ENCODE results near the gene ARHGAP25.

Gene ARHGAP25

DNA sequence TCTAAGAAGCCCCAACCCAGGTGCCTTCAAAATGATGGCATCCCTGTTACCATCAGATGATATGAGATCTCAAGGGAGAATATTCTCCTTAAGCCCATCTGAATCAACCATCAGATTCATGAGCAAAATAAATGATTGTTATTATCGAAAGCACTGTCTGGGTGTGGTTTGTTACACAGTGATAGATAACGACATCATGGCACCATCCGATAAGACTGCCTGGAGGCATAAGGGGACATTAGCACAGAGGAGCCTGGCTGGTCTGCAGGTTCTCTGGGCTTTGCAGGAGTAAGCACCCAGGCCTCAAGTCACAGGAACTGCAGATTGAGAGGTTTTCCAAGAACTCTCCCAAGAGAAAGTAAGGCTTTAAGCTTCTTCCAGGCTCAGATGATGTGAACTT is 120.9 kb downstream of the ARHGAP25 start:
- no peak for DNase-seq (ENCODE audit: low spot score)
- no peak overlapping the region for H3K4me3 Mint-ChIP-seq
- H3K4me1 Mint-ChIP-seq (ENCODE audit: low read depth), result peaks cover 1% of the 10 kb centered on the region
- no peak overlapping the region for H3K27ac Mint-ChIP-seq
- peaks cover 21% of the 10 kb centered on the region for H3K27me3 Mint-ChIP-seq (ENCODE audit: low read depth)
- no peaks in the 10 kb centered on the region for H3K36me3 Mint-ChIP-seq (ENCODE audit: low read depth)
- H3K9me3 Mint-ChIP-seq, result no peaks in the 10 kb centered on the region

DNA sequence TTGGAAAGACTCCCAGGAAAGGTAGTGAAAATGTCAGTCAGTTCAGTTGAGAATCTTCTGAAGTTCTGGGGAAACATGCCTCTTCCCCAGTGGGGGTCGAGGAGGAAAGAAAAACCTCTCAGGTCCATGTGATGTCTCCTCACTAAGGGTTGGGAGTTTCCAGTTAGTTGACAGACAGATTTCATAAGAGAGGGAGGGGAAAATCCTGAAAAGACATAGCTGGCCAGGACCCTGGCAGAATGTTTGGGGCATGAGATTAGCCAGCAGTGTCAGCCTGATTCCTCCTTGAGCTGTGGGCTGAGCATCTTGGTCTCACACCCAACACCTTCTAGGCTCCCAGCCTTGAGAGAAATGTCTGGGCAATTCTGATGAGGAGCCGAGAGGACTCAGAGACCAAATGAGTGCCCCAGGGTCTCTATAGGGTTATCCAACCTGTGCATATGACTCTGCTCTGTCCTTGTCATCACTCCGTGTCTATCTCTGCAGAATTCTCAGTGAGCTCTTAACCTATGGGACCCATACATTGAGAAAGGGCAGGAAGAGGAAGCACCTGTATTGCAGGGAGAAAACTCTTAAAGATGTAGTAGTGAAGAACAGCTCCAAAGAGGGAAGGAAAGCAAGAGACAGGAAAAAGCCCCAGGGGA is 122.7 kb downstream of the ARHGAP25 start:
- peaks cover 19% of the 10 kb centered on the region for H3K27me3 Mint-ChIP-seq (ENCODE audit: low read depth)
- no peak overlapping the region for H3K27ac Mint-ChIP-seq
- no peak for DNase-seq (ENCODE audit: low spot score)
- no peaks in the 10 kb centered on the region for H3K36me3 Mint-ChIP-seq (ENCODE audit: low read depth)
- no peaks in the 10 kb centered on the region for H3K9me3 Mint-ChIP-seq
- no peak overlapping the region for H3K4me3 Mint-ChIP-seq
- H3K4me1 Mint-ChIP-seq (ENCODE audit: low read depth), result peaks cover 1% of the 10 kb centered on the region

DNA sequence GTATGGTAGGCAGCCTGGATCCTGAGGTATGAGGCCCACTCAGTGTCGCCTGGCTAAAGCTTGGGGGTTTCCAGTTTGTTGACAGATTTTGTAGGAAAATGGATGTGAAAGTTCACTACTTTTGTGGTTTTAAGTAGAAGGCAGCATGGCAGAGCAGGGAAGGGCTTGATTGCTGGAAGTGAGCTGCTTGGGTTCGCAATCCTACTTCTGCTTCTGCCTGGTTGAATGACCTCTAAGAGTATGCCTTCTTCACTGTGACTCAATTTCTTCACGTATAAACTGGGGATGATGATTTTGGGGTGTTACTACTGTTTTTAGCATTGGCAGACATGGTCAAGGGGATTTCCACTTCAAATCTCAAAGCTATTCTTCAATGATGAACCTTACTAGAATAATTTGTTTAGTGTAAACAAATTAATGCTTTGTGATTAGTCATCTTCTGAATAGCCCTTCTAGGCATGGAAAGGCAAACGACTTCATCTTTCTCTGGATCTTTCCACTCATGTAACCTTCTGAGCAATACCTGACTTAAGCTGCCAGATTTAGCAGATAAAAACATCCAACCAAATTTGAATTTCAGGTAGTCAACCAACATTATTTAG is 123.3 kb downstream of the ARHGAP25 start:
- Mint-ChIP-seq H3K9me3 (no peaks in the 10 kb centered on the region), H3K4me1 (ENCODE audit: low read depth) (peaks cover 1% of the 10 kb centered on the region), H3K4me3 (no peak overlapping the region), H3K27me3 (ENCODE audit: low read depth) (peaks cover 17% of the 10 kb centered on the region), H3K27ac (no peak overlapping the region), H3K36me3 (ENCODE audit: low read depth) (no peaks in the 10 kb centered on the region)
- DNase-seq (ENCODE audit: low spot score), result no peak

DNA sequence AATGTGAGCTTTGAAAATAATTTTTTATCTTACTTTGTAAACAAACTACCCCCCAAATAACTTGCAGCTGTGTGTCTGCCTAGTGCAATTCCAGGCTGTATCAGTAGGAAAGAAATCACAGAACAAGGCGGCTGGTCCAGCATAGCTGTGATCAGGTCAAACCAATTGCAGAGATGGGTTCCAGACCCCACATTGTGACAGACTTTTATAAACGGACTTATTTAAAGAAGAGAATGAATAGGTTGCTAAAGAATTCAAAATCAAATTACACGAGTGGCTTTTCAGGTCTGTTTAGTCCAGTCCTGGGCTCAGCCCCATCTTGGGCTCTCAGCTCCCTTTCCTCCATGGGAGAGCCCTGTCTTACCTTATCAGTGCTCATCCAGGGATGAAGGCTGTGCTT is 125.5 kb downstream of the ARHGAP25 start:
- peaks cover 14% of the 10 kb centered on the region for H3K27me3 Mint-ChIP-seq (ENCODE audit: low read depth)
- no peak for DNase-seq (ENCODE audit: low spot score)
- no peak overlapping the region for H3K27ac Mint-ChIP-seq
- no peaks in the 10 kb centered on the region for H3K36me3 Mint-ChIP-seq (ENCODE audit: low read depth)
- no peak overlapping the region for H3K4me3 Mint-ChIP-seq
- peaks cover 1% of the 10 kb centered on the region for H3K4me1 Mint-ChIP-seq (ENCODE audit: low read depth)
- H3K9me3 Mint-ChIP-seq, result no peaks in the 10 kb centered on the region

DNA sequence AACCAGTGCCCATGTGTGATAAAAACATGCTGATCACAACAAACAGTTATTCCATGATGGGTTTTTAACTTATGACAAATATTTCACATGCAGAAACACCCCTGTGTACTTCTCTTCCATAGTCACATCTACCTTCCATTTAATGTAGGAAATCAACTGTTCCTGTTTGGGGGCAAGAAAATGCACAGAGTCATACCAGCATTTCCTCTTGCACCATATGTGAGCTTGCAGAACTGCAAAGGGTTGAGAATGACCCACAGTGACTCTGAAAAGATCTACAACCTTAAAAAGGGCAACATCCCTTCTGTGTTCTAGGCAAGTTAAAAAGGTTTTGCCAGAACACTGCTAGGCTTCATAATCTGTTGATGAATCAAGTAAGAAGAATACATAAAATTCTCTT is 126.7 kb downstream of the ARHGAP25 start:
- DNase-seq (ENCODE audit: low spot score), result no peak

DNA sequence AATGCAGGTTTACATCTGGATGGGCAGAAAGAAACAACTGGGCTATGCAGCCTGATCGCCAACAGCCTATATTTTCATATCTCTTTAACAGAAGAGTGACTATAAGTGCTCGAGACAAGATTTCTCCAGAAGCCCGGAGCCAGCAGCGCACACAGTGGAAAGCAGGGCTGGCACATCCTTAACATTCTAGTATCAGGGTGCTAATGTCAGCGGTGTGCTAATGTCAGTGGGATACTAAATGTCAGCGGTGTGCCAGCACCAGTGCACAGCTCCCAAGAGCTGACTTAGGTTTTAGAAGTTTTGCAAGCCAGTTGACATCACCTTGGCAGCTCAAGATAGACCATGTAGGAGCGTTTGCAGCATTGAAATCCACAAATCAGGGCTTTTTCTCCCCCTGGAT is 128.3 kb downstream of the ARHGAP25 start:
- Mint-ChIP-seq H3K4me1 (ENCODE audit: low read depth) (peaks cover 1% of the 10 kb centered on the region), H3K9me3 (no peaks in the 10 kb centered on the region), H3K4me3 (no peak overlapping the region), H3K27ac (no peak overlapping the region), H3K27me3 (ENCODE audit: low read depth) (peaks cover 11% of the 10 kb centered on the region), H3K36me3 (ENCODE audit: low read depth) (no peaks in the 10 kb centered on the region)
- no peak for DNase-seq (ENCODE audit: low spot score)

More for the DNA sequence above, 126.7 kb downstream of the ARHGAP25 start:
- Mint-ChIP-seq H3K4me3 (no peak overlapping the region), H3K4me1 (ENCODE audit: low read depth) (peaks cover 1% of the 10 kb centered on the region), H3K27ac (no peak overlapping the region), H3K9me3 (no peaks in the 10 kb centered on the region), H3K27me3 (ENCODE audit: low read depth) (peaks cover 14% of the 10 kb centered on the region), H3K36me3 (ENCODE audit: low read depth) (no peaks in the 10 kb centered on the region)

DNA sequence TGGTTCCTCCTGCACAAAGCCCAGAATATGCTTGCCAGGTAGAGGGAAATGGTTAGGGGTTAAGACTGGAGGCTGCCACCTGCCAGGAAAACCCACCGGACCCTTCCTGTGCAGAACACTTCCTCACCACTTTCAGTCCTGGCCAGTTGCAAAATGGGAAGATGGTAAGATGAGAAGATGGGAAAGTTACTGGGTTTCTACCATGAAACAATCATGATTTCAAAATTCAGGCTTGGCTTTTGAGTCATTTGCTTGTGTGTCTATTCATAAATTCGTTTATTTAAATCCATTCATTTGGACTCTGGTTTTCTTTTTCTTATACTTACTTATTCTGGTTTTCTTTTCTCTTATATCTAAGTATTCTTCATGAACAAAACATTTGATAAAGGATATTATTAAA is 129.4 kb downstream of the ARHGAP25 start:
- no peak for DNase-seq (ENCODE audit: low spot score)
- Mint-ChIP-seq H3K36me3 (ENCODE audit: low read depth) (no peaks in the 10 kb centered on the region), H3K27me3 (ENCODE audit: low read depth) (peaks cover 16% of the 10 kb centered on the region), H3K4me3 (no peak overlapping the region), H3K4me1 (ENCODE audit: low read depth) (no peaks in the 10 kb centered on the region), H3K27ac (no peak overlapping the region), H3K9me3 (no peaks in the 10 kb centered on the region)

DNA sequence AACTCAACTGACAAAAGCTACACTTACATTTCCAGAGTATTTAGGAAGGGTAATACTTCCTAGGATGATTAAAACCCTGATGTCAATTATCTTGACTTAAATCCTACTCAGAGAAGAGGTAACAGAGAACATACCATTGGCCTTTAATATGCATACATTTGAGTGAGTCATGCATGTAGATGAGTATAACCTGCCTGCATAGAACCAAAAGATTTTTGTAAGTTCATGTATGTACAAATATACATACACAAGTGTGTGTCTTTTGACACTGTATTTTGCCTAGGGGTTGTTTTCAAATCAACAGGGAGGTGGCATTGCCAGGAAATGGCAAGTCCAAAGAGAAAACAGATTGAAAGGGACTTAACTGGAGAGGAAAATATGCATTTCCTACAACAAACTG is 130.5 kb downstream of the ARHGAP25 start:
- Mint-ChIP-seq H3K27me3 (ENCODE audit: low read depth) (peaks cover 22% of the 10 kb centered on the region), H3K4me3 (no peak overlapping the region), H3K27ac (no peak overlapping the region), H3K36me3 (ENCODE audit: low read depth) (no peaks in the 10 kb centered on the region), H3K9me3 (no peaks in the 10 kb centered on the region), H3K4me1 (ENCODE audit: low read depth) (peaks cover 2% of the 10 kb centered on the region)
- DNase-seq (ENCODE audit: low spot score), result no peak

DNA sequence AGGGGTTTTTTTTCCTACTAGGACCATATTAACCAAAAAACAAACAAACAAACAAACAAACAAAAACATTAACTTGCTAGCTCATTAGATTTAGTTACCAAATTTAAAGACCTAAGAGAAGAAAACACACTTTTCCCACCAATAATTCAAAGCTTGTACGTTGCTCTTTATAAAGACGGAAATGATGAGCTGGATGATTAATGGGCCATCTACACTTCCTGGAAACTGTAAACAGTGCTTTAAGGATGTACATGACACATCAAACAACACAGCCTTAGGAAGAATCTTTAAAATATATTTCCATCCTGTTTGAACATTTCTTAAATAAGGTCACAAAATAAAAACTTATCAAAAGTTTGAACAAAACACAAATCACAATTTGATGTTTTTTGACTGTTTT is 135.6 kb downstream of the ARHGAP25 start:
- Mint-ChIP-seq H3K27me3 (ENCODE audit: low read depth) (peaks cover 26% of the 10 kb centered on the region), H3K27ac (no peak overlapping the region), H3K4me3 (no peak overlapping the region), H3K4me1 (ENCODE audit: low read depth) (peaks cover 3% of the 10 kb centered on the region), H3K9me3 (no peaks in the 10 kb centered on the region), H3K36me3 (ENCODE audit: low read depth) (no peaks in the 10 kb centered on the region)
- no peak for DNase-seq (ENCODE audit: low spot score)

DNA sequence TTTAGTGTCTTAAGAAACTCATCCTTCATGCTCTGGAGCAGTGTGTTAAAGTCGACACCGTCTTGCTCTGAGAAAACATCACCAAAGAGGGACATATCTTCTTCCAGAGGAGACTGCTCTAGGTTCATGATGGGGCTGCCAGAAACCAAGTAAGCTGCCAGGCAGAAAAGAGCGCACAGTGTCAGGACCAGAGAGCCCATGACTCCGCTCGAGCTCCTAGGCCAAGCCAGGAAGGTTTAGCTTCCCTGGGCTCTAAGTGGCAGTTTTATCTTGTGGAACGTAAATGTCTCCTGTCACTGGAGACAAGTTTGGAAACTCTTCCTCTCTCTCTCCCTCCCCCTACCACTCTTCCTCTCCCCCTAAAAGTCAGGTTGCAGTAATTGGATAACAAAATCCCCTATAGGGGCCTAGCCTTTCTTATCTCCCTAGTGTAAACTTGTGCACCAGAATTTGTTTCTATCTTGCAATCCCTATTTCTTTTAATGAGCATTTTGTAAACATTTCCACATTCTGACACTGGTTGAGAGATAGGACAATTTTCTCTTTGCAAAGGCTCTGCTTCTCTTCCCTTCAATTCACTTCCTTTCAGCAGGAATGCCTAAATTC is 136.7 kb downstream of the ARHGAP25 start, which contains the start of gene BMP10:
Gene BMP10, minus strand, starts transcription at position 239 of the 606 bp plus-strand sequence. Its CDS starts 39 bp downstream, at position 200.
- no peaks in the 10 kb centered on the region for H3K36me3 Mint-ChIP-seq (ENCODE audit: low read depth)
- H3K27me3 Mint-ChIP-seq (ENCODE audit: low read depth), result peaks cover 26% of the 10 kb centered on the region
- no peaks in the 10 kb centered on the region for H3K9me3 Mint-ChIP-seq
- H3K27ac Mint-ChIP-seq, result no peak within 1 kb of the TSS
- H3K4me3 Mint-ChIP-seq, result no peak within 1 kb of the TSS
- H3K4me1 Mint-ChIP-seq (ENCODE audit: low read depth), result peaks cover 3% of the 10 kb centered on the region
- DNase-seq (ENCODE audit: low spot score), result no peak

All from T-helper 2 cell treated with Interferon-gamma antibody and Interleukin-4, amounts not matched to agents 5 μg/mL and 100 μg/mL, for 36 hours (primary cell).